ENCODE measurements around the gene CCNY. TPM values are rescaled to one million over a fixed set of nuclear protein-coding genes. Genes with fewer than 3 reads are reported as not detected.

Gene CCNY
- total RNA-seq, 1 donor from 2014 or later: 81.1 TPM

DNA sequence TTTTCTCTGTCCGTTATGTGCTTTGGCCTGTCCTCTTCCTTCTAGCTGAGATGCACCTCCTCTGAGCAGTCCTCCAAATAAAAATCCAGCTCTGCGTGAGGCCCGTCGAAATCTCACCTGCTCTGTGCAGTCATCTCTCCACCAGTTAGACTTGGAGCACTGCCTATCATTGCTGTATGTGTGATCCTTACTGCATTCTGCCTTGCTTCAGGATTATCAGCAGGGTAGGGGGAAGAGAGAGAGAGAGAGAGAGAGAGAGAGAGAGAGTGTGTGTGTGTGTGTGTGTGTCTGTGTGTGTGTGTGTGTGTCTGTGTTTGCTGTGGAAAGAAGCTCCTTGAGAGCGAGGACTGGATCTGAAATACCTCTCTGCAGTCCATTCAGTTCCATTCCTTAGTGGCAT lies 129.4 kb downstream of the CCNY start:
- TF ChIP-seq, protein P1, sequence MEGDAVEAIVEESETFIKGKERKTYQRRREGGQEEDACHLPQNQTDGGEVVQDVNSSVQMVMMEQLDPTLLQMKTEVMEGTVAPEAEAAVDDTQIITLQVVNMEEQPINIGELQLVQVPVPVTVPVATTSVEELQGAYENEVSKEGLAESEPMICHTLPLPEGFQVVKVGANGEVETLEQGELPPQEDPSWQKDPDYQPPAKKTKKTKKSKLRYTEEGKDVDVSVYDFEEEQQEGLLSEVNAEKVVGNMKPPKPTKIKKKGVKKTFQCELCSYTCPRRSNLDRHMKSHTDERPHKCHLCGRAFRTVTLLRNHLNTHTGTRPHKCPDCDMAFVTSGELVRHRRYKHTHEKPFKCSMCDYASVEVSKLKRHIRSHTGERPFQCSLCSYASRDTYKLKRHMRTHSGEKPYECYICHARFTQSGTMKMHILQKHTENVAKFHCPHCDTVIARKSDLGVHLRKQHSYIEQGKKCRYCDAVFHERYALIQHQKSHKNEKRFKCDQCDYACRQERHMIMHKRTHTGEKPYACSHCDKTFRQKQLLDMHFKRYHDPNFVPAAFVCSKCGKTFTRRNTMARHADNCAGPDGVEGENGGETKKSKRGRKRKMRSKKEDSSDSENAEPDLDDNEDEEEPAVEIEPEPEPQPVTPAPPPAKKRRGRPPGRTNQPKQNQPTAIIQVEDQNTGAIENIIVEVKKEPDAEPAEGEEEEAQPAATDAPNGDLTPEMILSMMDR (IDR thresholded peaks at IDR 0.05; ENCODE audit: borderline replicate concordance): no peak
- H3K27me3 ChIP-seq (ENCODE audit: low read depth): no peaks in the 10 kb centered on the region
- intact Hi-C loops (cut with micrococcal nuclease): no loop called here
- H3K36me3 ChIP-seq: no peaks in the 10 kb centered on the region
- H3K4me1 ChIP-seq: peaks cover 100% of the 10 kb centered on the region
- DNase-seq: no peak
- H3K4me3 ChIP-seq: no peak overlapping the region
- H3K27ac ChIP-seq (replicated peaks): peak overlapping the region; percentile 20
- no peaks in the 10 kb centered on the region for H3K9me3 ChIP-seq (replicated peaks)

DNA sequence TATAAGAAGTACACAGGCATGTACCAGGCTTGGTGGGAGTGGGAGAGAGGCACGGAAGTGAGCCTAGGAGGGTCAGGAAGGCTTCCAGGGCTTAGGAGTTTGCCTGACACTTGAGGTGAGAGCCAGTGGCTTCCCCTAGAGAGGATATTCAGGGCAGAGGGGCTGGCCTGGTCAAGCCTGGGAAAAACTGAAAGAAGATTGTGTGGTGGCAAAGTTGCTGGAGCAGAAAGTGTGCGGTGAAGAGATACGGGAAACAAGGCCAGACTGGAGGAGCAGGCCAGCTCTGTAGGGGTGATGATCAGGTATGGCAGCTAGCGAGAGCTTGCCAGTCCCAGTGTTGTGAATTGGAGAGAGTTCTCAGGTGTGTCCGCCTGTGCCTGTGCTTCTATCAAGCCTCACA lies 129.9 kb downstream of the CCNY start:
- peaks cover 100% of the 10 kb centered on the region for H3K4me1 ChIP-seq

DNA sequence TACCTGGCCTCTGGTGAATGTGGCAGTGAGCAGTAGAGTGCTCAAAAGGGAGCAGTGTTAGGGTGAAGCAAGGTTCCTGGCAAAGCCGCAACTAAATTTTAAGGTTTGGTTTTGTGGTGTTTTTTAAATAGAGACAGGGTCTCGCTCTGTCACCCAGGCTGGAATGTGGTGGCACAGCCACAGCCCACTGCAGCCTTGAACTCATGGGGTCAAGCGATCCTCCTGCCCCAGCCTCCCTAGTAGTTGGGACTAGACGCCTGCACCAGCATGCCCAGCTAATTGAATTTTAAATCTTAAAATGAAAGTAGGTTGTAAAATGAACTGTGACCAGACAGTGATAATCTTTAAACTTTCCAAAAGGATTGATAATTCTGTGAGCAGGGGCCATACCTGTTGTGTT lies 130.4 kb downstream of the CCNY start:
- peaks cover 100% of the 10 kb centered on the region for H3K4me1 ChIP-seq
- TF ChIP-seq, protein P1 (IDR thresholded peaks at IDR 0.05; ENCODE audit: borderline replicate concordance): no peak
- peak overlapping the region; percentile 20 for H3K27ac ChIP-seq (replicated peaks)
- no peaks in the 10 kb centered on the region for H3K36me3 ChIP-seq
- intact Hi-C loops (cut with micrococcal nuclease): no loop called here
- no peak for DNase-seq
- no peak overlapping the region for H3K4me3 ChIP-seq
- H3K27me3 ChIP-seq (ENCODE audit: low read depth): no peaks in the 10 kb centered on the region
- H3K9me3 ChIP-seq (replicated peaks): no peaks in the 10 kb centered on the region

More for the DNA sequence above, 129.9 kb downstream of the CCNY start:
- TF ChIP-seq, protein P1 (IDR thresholded peaks at IDR 0.05; ENCODE audit: borderline replicate concordance): no peak
- Histone ChIP-seq H3K9me3 (replicated peaks) (no peaks in the 10 kb centered on the region), H3K27ac (replicated peaks) (peak overlapping the region; percentile 20), H3K36me3 (no peaks in the 10 kb centered on the region), H3K27me3 (ENCODE audit: low read depth) (no peaks in the 10 kb centered on the region), H3K4me3 (no peak overlapping the region)
- no peak for DNase-seq
- intact Hi-C loops (cut with micrococcal nuclease): no loop called here

DNA sequence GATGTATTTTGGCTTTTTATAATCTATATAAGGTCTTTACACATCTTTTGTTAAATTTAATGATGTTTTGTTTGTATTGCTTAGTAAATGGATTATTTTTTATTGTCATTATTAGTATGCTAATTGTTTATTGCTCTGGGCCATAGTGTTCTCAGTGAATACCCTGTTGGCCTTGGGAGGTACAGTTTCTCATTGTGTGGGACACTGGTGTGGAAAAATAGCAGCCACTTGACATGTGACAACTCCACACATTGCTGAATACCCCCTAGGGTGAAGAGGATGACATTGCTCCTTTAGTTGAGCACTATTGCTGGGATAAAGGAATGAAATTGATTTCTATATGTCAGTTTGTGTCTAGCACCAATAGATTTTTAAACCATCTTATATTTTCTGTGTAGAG lies 130.9 kb downstream of the CCNY start:
- no peaks in the 10 kb centered on the region for H3K36me3 ChIP-seq
- H3K4me3 ChIP-seq: no peak overlapping the region
- no peaks in the 10 kb centered on the region for H3K27me3 ChIP-seq (ENCODE audit: low read depth)
- no peaks in the 10 kb centered on the region for H3K9me3 ChIP-seq (replicated peaks)
- TF ChIP-seq, protein P1 (IDR thresholded peaks at IDR 0.05; ENCODE audit: borderline replicate concordance): no peak
- H3K27ac ChIP-seq (replicated peaks): peak overlapping the region; percentile 20
- intact Hi-C loops (cut with micrococcal nuclease): no loop called here
- no peak for DNase-seq
- peaks cover 97% of the 10 kb centered on the region for H3K4me1 ChIP-seq

DNA sequence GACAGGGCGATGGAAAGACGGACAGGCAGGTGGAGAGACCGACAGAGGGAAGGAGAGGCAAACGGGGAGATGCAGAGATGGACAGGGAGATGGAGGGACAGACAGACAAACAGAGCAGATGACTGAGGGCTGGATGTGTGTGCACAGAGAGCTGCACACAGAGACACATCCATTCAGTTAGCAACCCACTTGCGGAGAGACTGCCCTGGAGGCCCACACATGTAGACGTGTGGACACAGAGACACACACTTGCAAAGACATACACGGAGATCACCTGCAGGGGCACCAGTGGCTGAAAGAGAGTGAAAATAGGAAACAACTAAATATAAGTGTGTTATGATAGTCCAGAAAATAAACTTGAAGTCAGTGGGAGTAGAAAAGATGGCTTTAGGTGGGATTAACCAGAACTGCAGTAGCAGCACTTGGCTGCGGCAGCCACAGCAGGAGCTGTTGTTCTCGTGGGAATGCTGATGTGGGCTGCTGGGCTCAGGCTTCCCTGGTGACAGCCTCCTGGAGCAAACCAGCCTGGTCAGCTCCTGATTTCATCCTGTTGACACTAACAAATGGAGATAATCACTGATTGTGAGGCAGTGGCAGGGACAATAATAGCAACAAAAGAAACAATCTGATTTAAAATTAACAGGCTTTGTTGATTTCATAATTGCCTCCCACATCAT lies 134.1 kb downstream of the CCNY start:
- Histone ChIP-seq H3K36me3 (no peaks in the 10 kb centered on the region), H3K9me3 (replicated peaks) (no peaks in the 10 kb centered on the region), H3K27me3 (ENCODE audit: low read depth) (no peaks in the 10 kb centered on the region), H3K27ac (replicated peaks) (peak overlapping the region; percentile 58), H3K4me3 (peak overlapping the region; percentile 10), H3K4me1 (peaks cover 65% of the 10 kb centered on the region)
- intact Hi-C loops (cut with micrococcal nuclease): no loop called here
- TF ChIP-seq, protein P1 (IDR thresholded peaks at IDR 0.05; ENCODE audit: borderline replicate concordance): no peak
- no peak for DNase-seq

All from left ventricle myocardium inferior (tissue), 1 donor.